ENCODE measurements around the gene ABHD10.
A peak's percentile ranks its signal among the peaks of the same experiment; 100 is the strongest.

DNA sequence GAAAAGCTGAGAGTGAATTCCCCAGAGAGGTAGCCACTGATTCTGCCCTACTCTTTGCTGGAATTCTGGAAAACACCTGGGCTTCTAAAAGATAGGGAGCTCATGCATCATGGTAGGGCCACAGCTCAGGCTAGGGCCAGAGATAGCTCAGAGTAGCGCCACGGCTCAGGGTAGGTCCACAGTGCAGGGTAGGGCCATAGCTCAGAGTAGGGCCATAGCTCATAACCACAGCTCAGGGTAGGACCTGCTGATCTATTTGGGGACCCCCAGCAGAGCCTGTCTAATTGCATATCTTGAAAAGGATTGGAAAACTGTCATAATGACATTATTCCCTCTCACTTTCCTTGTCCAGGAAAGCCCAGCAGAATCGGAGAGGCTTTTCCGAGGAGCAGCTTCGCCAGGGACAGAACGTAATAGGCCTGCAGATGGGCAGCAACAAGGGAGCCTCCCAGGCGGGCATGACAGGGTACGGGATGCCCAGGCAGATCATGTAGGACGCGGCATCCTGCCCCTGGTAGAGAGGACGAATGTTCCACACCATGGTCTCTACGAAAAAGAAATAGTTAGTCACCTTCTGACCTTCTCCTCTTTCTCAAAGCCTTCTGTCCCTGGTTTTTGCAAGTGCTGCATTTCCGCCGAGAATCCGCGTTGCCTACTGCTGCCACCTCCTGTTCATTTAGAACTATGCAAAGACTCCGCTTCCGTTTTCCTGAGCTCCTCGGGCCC lies 34.4 kb downstream of the ABHD10 start:
- TF ChIP-seq MAZ (IDR thresholded peaks at IDR 0.05; ENCODE audit: borderline replicate concordance, low read depth, low read length) = no peak
- TF ChIP-seq, protein P1, sequence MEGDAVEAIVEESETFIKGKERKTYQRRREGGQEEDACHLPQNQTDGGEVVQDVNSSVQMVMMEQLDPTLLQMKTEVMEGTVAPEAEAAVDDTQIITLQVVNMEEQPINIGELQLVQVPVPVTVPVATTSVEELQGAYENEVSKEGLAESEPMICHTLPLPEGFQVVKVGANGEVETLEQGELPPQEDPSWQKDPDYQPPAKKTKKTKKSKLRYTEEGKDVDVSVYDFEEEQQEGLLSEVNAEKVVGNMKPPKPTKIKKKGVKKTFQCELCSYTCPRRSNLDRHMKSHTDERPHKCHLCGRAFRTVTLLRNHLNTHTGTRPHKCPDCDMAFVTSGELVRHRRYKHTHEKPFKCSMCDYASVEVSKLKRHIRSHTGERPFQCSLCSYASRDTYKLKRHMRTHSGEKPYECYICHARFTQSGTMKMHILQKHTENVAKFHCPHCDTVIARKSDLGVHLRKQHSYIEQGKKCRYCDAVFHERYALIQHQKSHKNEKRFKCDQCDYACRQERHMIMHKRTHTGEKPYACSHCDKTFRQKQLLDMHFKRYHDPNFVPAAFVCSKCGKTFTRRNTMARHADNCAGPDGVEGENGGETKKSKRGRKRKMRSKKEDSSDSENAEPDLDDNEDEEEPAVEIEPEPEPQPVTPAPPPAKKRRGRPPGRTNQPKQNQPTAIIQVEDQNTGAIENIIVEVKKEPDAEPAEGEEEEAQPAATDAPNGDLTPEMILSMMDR (IDR thresholded peaks at IDR 0.05) = peak; percentile 88
